ENCODE measurements around the gene ADAM8.

The ADAM8 gene

GRCh38 chr10:133258066-133258817 lies 18.4 kb downstream of the ADAM8 start:
- TF ChIP-seq GATA3 (IDR thresholded peaks at IDR 0.05; ENCODE audit: low read depth, low read length) (no peak), GATA2 (IDR thresholded peaks at IDR 0.05; ENCODE audit: low read depth, low read length) (no peak)

- TF ChIP-seq GATA3 (IDR thresholded peaks at IDR 0.05; ENCODE audit: low read depth, low read length) (no peak), GATA2 (IDR thresholded peaks at IDR 0.05; ENCODE audit: low read depth, low read length) (no peak)
These were observed 19.1 kb downstream of the ADAM8 start for GRCh38 chr10:133257489-133258065.

GRCh38 chr10:133255323-133255722 lies 21.3 kb downstream of the ADAM8 start:
- TF ChIP-seq GATA3 (IDR thresholded peaks at IDR 0.05; ENCODE audit: low read depth, low read length) (no peak), GATA2 (IDR thresholded peaks at IDR 0.05; ENCODE audit: low read depth, low read length) (no peak)

GRCh38 chr10:133254421-133255120 lies 22.1 kb downstream of the ADAM8 start:
- TF ChIP-seq GATA2 (IDR thresholded peaks at IDR 0.05; ENCODE audit: low read depth, low read length) (no peak), GATA3 (IDR thresholded peaks at IDR 0.05; ENCODE audit: low read depth, low read length) (no peak)

- TF ChIP-seq GATA3 (IDR thresholded peaks at IDR 0.05; ENCODE audit: low read depth, low read length) (no peak), GATA2 (IDR thresholded peaks at IDR 0.05; ENCODE audit: low read depth, low read length) (no peak)
These were observed 23.2 kb downstream of the ADAM8 start for GRCh38 chr10:133253361-133253955.

- TF ChIP-seq GATA2 (IDR thresholded peaks at IDR 0.05; ENCODE audit: low read depth, low read length) (no peak), GATA3 (IDR thresholded peaks at IDR 0.05; ENCODE audit: low read depth, low read length) (no peak)
These were observed 24.5 kb downstream of the ADAM8 start for GRCh38 chr10:133252223-133252552.

- no peak for TF ChIP-seq GATA3 (IDR thresholded peaks at IDR 0.05; ENCODE audit: low read depth, low read length)
- TF ChIP-seq GATA2 (IDR thresholded peaks at IDR 0.05; ENCODE audit: low read depth, low read length): no peak
These were observed 25.1 kb downstream of the ADAM8 start for GRCh38 chr10:133251388-133252222.

GRCh38 chr10:133249975-133250754 lies 26.5 kb downstream of the ADAM8 start:
- TF ChIP-seq GATA3 (IDR thresholded peaks at IDR 0.05; ENCODE audit: low read depth, low read length): no peak
- TF ChIP-seq GATA2 (IDR thresholded peaks at IDR 0.05; ENCODE audit: low read depth, low read length): no peak

- no peak for TF ChIP-seq GATA2 (IDR thresholded peaks at IDR 0.05; ENCODE audit: low read depth, low read length)
- TF ChIP-seq GATA3 (IDR thresholded peaks at IDR 0.05; ENCODE audit: low read depth, low read length): no peak
These were observed 27.4 kb downstream of the ADAM8 start for GRCh38 chr10:133249094-133249780.

GRCh38 chr10:133248334-133248715 lies 28.3 kb downstream of the ADAM8 start:
- TF ChIP-seq GATA2 (IDR thresholded peaks at IDR 0.05; ENCODE audit: low read depth, low read length) (no peak), GATA3 (IDR thresholded peaks at IDR 0.05; ENCODE audit: low read depth, low read length) (no peak)

- TF ChIP-seq GATA2 (IDR thresholded peaks at IDR 0.05; ENCODE audit: low read depth, low read length) (no peak), GATA3 (IDR thresholded peaks at IDR 0.05; ENCODE audit: low read depth, low read length) (no peak)
These were observed 28.9 kb downstream of the ADAM8 start for GRCh38 chr10:133247681-133248333.

GRCh38 chr10:133246236-133246626 lies 30.4 kb downstream of the ADAM8 start:
- TF ChIP-seq GATA3 (IDR thresholded peaks at IDR 0.05; ENCODE audit: low read depth, low read length): no peak
- TF ChIP-seq GATA2 (IDR thresholded peaks at IDR 0.05; ENCODE audit: low read depth, low read length): no peak
